ENCODE results near the gene DPYSL5.

DPYSL5 gene

GRCh38 chr2:26997394-26997793 lies 149.5 kb downstream of the DPYSL5 start:
- no peak for DNase-seq

- DNase-seq: no peak
Measured at GRCh38 chr2:26998323-26998722, 150.4 kb downstream of the DPYSL5 start.
